Measurements from ENCODE around the gene AP4S1.
"Not testable (repeated sequence)": the region's sequence is repeated elsewhere in the genome, so short reads cannot be mapped to it uniquely, and the experiment has no call there.

Gene AP4S1

GRCh38 chr14:31009836-31010574 lies 15.4 kb upstream of the AP4S1 start:
- DNase-seq, result no peak

GRCh38 chr14:31010935-31011334 lies 14.5 kb upstream of the AP4S1 start:
- no peak for DNase-seq

GRCh38 chr14:31013841-31014240 lies 11.6 kb upstream of the AP4S1 start:
- no peak for DNase-seq

GRCh38 chr14:31018057-31018645 lies 7.3 kb upstream of the AP4S1 start:
- no peak for DNase-seq

- DNase-seq, result no peak
Measured at GRCh38 chr14:31020834-31021575, 4.4 kb upstream of the AP4S1 start.

GRCh38 chr14:31021576-31021949 lies 3.9 kb upstream of the AP4S1 start:
- DNase-seq, result no peak

GRCh38 chr14:31022386-31022785 lies 3.1 kb upstream of the AP4S1 start:
- no peak for DNase-seq

- no peak for DNase-seq
Measured at GRCh38 chr14:31024010-31024480, 1.4 kb upstream of the AP4S1 start.

GRCh38 chr14:31024577-31025366 lies 677 bp upstream of the AP4S1 start:
- DNase-seq, result no peak

- no peak for DNase-seq
Measured at GRCh38 chr14:31026077-31026449, 614 bp downstream of the AP4S1 start, which contains the start of gene STRN3. STRN3 (minus strand) TSS chr14:31026379; CDS start chr14:31026185, 194 bp downstream.

- DNase-seq, result peak; percentile 95
Measured at GRCh38 chr14:31026450-31027235, 1.2 kb downstream of the AP4S1 start.

- DNase-seq, result no peak
Measured at GRCh38 chr14:31027847-31028246, 2.4 kb downstream of the AP4S1 start.

- DNase-seq, result no peak
Measured at GRCh38 chr14:31029016-31029970, 3.8 kb downstream of the AP4S1 start.

- DNase-seq, result no peak
Measured at GRCh38 chr14:31030469-31030868, 5.0 kb downstream of the AP4S1 start.

- no peak for DNase-seq
Measured at GRCh38 chr14:31036552-31036951, 11.1 kb downstream of the AP4S1 start.

- no peak for DNase-seq
Measured at GRCh38 chr14:31037709-31038221, 12.3 kb downstream of the AP4S1 start.

- DNase-seq, result no peak
Measured at GRCh38 chr14:31038521-31039166, 13.2 kb downstream of the AP4S1 start.

- DNase-seq, result no peak
Measured at GRCh38 chr14:31042300-31042699, 16.9 kb downstream of the AP4S1 start.

GRCh38 chr14:31042893-31043292 lies 17.4 kb downstream of the AP4S1 start:
- DNase-seq, result not testable (repeated sequence)

GRCh38 chr14:31043379-31043778 lies 17.9 kb downstream of the AP4S1 start:
- DNase-seq, result no peak
